HepG2 (cell line): ENCODE data around the gene ZFAND3.

Source experiments
- CTCF ChIP-seq: sonication (generic); formaldehyde crosslinking; IDR thresholded peaks from 2 replicates; pipeline ENCODE4 v1.5.0; 2020; ENCODE audit warnings: mild to moderate bottlenecking, missing genetic modification reagents, moderate library complexity
- EP300 ChIP-seq, 3 experiments: sonication (generic) in 1 of 3; formaldehyde crosslinking in 1 of 3; IDR thresholded peaks; 2 replicates each; pipeline versions ENCODE4 v1.5.1 to v1.6.1; 2011 to 2020; ENCODE audit warnings: low read depth in 2 of 3, low read length in 2 of 3, borderline replicate concordance in 1 of 3, improper control_type of control experiment in 1 of 3, mild to moderate bottlenecking in 1 of 3, missing genetic modification reagents in 1 of 3, moderate library complexity in 1 of 3
- HDAC2 ChIP-seq: sonication (generic); formaldehyde crosslinking; IDR thresholded peaks from 2 replicates; pipeline ENCODE4 v1.4.0; 2020; ENCODE audit warnings: missing genetic modification reagents
- JUN ChIP-seq: sonication (generic); formaldehyde crosslinking; IDR thresholded peaks from 2 replicates; pipeline ENCODE4 v1.4.0; 2020; ENCODE audit warnings: mild to moderate bottlenecking, missing genetic modification reagents
- MIER2 ChIP-seq: IDR thresholded peaks from 2 replicates; pipeline ENCODE4 v1.6.1; 2016; ENCODE audit warnings: missing biosample characterization, missing genetic modification reagents
- MYNN ChIP-seq: sonication (generic); formaldehyde crosslinking; IDR thresholded peaks from 2 replicates; pipeline ENCODE4 v1.4.0; 2020; ENCODE audit warnings: mild to moderate bottlenecking, low read depth, missing genetic modification reagents
- PCBP1 ChIP-seq: fragments of 200-400 bp; formaldehyde crosslinking; IDR thresholded peaks from 2 replicates; pipeline ENCODE4 v1.6.1; 2017; ENCODE audit warnings: mild to moderate bottlenecking, low read depth, low read length, borderline replicate concordance
- TBP ChIP-seq: sonication (generic); formaldehyde crosslinking; IDR thresholded peaks from 2 replicates; pipeline ENCODE4 v1.5.0; 2020; ENCODE audit warnings: missing genetic modification reagents
- YY1 ChIP-seq: IDR thresholded peaks from 2 replicates; pipeline ENCODE4 v1.6.1; 2011; ENCODE audit warnings: low read length, low read depth, moderate library complexity, mild to moderate bottlenecking; ENCODE audit not compliant: insufficient read depth, insufficient replicate concordance
- ZNF10 ChIP-seq: sonication (generic); formaldehyde crosslinking; IDR thresholded peaks from 2 replicates; pipeline ENCODE4 v1.4.0; 2020; ENCODE audit warnings: mild to moderate bottlenecking, low read depth, missing genetic modification reagents, borderline replicate concordance
- ZNF564 ChIP-seq: sonication (generic); formaldehyde crosslinking; IDR thresholded peaks from 2 replicates; pipeline ENCODE4 v1.8.1; 2023; ENCODE audit warnings: mild to moderate bottlenecking, missing genetic modification reagents
- ZNF569 ChIP-seq: sonication (generic); formaldehyde crosslinking; IDR thresholded peaks from 2 replicates; pipeline ENCODE4 v1.5.0; 2020; ENCODE audit warnings: mild to moderate bottlenecking, missing genetic modification reagents, moderate library complexity, borderline replicate concordance
- TF ChIP-seq, protein P1 (sequence below): sonication (generic); formaldehyde crosslinking; IDR thresholded peaks from 2 replicates; pipeline ENCODE4 v1.8.1; 2022; ENCODE audit warnings: mild to moderate bottlenecking, missing genetic modification reagents

- no peak for TF ChIP-seq CTCF (CRISPR knock-in tag)
- TF ChIP-seq HDAC2 = no peak
- TF ChIP-seq MYNN (CRISPR knock-in tag) = no peak
- no peak for TF ChIP-seq ZNF564 (CRISPR knock-in tag)
- no peak for TF ChIP-seq ZNF569 (CRISPR knock-in tag)
- TF ChIP-seq ZNF10 = no peak
- TF ChIP-seq MIER2 (CRISPR knock-in tag) = no peak
- TF ChIP-seq, protein P1, sequence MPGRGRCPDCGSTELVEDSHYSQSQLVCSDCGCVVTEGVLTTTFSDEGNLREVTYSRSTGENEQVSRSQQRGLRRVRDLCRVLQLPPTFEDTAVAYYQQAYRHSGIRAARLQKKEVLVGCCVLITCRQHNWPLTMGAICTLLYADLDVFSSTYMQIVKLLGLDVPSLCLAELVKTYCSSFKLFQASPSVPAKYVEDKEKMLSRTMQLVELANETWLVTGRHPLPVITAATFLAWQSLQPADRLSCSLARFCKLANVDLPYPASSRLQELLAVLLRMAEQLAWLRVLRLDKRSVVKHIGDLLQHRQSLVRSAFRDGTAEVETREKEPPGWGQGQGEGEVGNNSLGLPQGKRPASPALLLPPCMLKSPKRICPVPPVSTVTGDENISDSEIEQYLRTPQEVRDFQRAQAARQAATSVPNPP (CRISPR knock-in tag) = no peak
- no peak for TF ChIP-seq TBP
- no peak for TF ChIP-seq EP300 (IDR thresholded peaks at IDR 0.05; ENCODE audit: low read depth in 2 of 2, low read length in 2 of 2)
- no peak for TF ChIP-seq EP300 (CRISPR knock-in tag; IDR thresholded peaks at IDR 0.05; ENCODE audit: borderline replicate concordance)
- TF ChIP-seq JUN (CRISPR knock-in tag) = no peak
- no peak for TF ChIP-seq YY1
- no peak for TF ChIP-seq PCBP1
These were observed 335.2 kb downstream of the ZFAND3 start for GRCh38 chr6:38154731-38155130.
